ENCODE data around the gene MRPS18C. TPM values are rescaled to one million over a fixed set of nuclear protein-coding genes. Genes with fewer than 3 reads are reported as not detected.
A peak's percentile ranks its signal among the peaks of the same experiment; 100 is the strongest.

Gene MRPS18C
- 35.4 TPM for total RNA-seq (ENCODE audit: insufficient read depth, low replicate concordance)

- peak; percentile 100 for DNase-seq (ENCODE audit: low spot score)
Observed at GRCh38 chr4:83455281-83456183, at the start of gene MRPS18C, which contains the start of gene HELQ. TSS of gene MRPS18C (plus strand) at chr4:83456058. CDS start at chr4:83456078, 20 bp downstream. TSS of gene HELQ (minus strand) at chr4:83455823. CDS start at chr4:83455693, 130 bp downstream.

GRCh38 chr4:83408908-83409307 is 47.0 kb upstream of the MRPS18C start:
- DNase-seq (ENCODE audit: low spot score) = no peak

- DNase-seq (ENCODE audit: low spot score) = no peak
Observed at GRCh38 chr4:83413676-83414075, 42.2 kb upstream of the MRPS18C start.

DNA sequence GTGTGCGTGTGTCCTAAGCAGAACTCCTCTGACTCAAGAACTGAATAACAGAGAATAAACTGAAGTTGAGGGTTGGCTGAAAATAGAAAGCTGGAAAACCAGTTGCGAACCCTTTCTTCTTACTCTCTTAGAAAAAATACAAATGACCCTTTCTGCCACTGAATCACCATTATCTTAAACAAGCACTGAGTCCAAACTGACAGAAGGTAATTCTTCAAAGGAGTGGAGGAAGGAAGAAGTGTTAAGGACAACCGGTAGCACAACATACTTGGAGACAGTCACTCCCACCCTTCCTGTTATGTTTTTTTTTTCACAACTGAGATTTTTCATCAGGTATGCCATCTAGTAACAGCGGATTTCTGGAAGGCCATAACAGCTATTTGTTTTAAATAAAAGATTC is 38.3 kb upstream of the MRPS18C start:
- DNase-seq (ENCODE audit: low spot score) = peak; percentile 73

GRCh38 chr4:83418211-83418610 is 37.6 kb upstream of the MRPS18C start:
- no peak for DNase-seq (ENCODE audit: low spot score)

DNA sequence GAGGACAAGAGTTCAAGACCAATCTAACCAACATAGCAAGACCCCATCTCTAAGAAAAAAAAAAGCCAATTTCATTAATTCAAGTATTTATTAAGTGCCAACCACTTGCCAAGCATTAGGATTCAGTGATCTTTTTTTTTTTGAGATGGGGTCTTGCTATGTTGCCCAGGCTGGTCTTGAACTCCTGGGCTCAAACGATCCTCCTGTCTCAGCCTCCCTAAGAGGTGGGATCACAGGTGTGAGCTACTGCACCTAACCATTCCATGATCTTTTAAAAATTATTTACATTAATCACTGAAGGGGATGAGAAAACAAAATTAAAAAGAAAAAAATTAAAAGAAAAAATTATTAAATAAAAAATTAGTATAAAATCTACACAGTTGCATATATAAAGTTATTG is 24.7 kb upstream of the MRPS18C start:
- no peak for DNase-seq (ENCODE audit: low spot score)

DNA sequence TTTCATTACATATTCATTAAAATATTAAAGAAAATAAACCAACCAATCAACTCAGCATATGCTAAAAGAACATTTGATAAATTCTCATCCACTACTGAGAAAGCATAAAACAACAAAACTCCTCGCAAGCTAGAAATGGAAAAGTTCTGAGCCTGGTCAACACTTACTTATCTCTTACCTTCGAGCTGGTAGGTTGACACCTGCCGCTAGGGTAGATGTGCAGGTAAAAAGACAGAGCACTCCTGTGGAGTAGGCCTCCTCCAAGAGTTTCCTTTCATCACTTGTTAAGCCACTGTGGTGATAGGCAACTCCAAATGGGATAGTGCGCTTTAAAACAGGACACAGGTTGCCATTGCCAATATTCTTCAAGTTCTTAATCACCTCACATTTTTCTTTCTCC is 19.2 kb upstream of the MRPS18C start:
- no peak for DNase-seq (ENCODE audit: low spot score)

DNA sequence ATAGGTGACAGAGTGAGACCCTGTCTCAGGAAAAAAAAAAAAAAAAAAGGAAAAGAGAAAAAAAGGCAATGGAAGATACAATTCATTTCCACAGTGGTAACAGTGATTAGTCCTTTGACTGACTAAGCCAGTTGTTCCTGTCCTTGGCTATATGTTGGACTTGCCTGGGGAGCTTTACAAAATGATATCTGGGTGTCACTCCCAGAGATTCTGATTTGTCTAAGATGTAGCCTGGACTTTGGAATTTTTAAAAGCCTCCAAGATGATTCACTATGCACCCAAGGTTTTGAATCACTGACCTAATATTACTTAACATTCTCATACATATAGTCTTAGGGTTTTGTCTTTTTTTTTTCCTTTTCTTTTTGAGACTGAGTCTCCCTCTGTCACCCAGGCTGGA is 17.1 kb upstream of the MRPS18C start:
- DNase-seq (ENCODE audit: low spot score) = no peak

DNA sequence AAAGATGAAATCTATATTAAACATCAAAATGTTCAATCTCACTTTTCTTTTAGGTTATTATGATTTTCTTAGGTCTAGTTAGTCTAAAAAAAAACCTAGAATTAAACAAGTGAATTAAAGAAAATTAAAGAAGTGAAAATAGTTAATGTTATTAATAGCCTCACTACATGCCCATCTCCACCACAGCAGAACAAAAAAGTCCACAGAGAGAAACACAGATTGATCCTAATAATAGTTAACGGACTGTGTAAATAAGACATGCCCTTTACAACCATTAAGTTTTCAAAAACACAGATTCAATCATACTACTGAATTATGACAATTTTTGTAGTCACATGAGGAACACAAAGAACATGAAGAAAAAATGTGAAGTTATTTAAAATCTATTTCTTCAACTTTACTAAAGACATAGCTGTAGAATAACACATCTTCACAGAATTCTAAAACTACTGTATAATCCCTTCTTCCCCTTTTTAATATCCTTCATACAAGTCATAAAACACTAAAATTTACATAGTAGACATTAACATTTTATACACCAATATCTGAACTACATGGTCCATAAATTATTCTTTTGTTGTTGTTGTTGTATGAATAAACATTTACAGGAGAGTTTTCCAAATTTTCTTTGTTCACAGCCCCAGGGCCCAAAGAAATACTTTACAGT is 15.6 kb upstream of the MRPS18C start:
- no peak for DNase-seq (ENCODE audit: low spot score)

- DNase-seq (ENCODE audit: low spot score) = no peak
Observed at GRCh38 chr4:83440899-83441298, 15.0 kb upstream of the MRPS18C start.

- DNase-seq (ENCODE audit: low spot score) = no peak
Observed at GRCh38 chr4:83449009-83449408, 6.8 kb upstream of the MRPS18C start.

GRCh38 chr4:83454686-83455085 is 1.2 kb upstream of the MRPS18C start:
- peak; percentile 73 for DNase-seq (ENCODE audit: low spot score)

DNA sequence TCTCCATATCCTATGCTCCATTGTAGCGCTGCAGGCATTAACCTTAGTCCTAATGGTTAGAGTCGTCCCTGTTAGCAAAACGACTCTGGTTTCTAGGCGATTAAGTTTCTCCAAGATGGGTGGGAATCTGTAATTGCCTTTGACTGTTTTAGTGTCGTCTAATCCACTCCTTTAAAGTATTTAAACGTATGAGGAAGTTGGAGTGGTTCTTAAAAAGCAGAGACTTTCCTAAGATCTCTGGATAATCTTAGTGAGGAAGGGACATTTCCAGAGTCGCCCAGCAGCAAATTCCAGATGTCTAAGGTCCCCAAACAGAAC is 285 bp downstream of the MRPS18C start:
- DNase-seq (ENCODE audit: low spot score) = no peak

GRCh38 chr4:83473423-83473822 is 17.6 kb downstream of the MRPS18C start:
- DNase-seq (ENCODE audit: low spot score) = no peak

GRCh38 chr4:83473966-83474365 is 18.1 kb downstream of the MRPS18C start:
- DNase-seq (ENCODE audit: low spot score) = no peak

DNA sequence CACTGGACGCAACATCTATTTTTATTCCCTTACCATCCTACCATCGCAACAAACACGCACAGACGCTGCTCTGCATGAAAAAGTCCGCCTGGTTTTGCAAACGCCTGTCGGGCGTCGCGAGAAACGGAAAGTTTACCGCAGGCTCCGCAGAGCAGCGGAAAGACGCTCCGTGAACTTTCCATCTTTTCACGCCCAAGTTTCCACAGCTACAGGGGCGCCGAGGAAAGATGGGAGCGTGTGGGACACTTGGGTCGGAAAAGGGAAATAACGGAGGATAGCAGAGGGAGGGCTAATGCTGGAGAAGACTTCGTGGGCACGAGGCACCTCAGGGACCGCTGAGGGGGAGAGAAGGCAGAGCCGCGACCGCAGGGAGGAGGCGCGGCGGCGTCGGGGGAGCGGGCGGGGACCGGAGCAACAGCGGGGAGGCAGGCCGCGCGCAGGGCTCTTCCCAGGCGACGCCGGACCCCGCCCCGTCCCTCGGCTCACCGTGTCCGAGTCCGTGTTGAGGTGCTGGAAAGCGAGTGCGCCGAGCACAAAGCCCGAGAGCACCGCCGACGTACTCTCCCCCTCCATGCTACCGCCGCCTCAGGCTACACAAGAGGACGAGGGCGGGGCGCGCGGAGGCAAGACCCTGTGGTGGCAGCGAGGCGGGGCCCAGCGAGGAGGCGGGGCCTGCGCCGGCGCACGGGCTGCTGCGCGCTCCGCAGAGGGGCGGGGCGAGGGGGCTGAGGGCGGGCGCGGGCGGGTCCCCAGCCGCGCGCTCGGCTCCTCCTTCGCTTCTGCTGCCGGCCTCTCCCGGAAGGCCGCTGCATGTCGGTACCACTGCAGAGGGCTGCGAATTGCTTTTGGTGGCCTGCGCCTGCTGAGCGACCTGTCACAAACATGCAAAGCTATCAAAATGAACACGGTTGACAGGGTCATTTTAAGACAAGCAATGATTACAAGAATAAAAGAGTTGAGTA is 28.9 kb downstream of the MRPS18C start, which contains the start of gene ABRAXAS1:
TSS of gene ABRAXAS1 (minus strand) at position 601 of the 962 bp plus-strand sequence. CDS start at position 573, 28 bp downstream.
- peak; percentile 97 for DNase-seq (ENCODE audit: low spot score)

DNA sequence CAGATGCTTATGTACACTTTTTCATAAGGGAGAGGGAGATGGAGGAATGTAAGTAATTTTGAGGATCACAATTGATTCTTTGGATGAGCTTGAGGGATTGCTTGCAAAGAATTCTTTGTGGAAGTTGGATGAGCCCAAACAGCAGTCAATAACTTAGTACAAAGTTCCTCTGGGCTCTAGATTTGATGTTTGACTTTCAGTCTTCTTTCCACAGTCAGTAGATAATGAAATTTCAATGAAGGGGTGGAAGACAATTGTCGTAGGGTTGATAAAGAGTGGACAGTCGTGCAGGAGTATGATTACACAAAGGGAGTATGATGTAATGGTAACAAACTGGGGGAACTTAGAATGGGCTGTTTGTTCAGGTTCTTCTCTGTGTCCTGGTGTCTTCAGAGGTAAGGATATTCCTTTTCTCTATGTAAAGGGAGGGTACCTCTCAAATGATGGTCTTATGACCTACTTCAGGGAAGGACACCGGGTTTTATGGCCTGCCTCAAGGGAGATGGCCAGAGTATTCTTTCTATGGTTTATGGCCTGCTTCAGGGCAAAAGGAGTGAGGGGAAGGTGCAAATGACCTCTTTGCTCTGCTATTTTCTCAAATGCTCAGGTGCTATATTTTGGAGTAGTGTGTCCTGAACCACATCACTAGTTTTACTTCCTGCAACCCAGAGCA is 30.7 kb downstream of the MRPS18C start:
- DNase-seq (ENCODE audit: low spot score) = no peak

DNA sequence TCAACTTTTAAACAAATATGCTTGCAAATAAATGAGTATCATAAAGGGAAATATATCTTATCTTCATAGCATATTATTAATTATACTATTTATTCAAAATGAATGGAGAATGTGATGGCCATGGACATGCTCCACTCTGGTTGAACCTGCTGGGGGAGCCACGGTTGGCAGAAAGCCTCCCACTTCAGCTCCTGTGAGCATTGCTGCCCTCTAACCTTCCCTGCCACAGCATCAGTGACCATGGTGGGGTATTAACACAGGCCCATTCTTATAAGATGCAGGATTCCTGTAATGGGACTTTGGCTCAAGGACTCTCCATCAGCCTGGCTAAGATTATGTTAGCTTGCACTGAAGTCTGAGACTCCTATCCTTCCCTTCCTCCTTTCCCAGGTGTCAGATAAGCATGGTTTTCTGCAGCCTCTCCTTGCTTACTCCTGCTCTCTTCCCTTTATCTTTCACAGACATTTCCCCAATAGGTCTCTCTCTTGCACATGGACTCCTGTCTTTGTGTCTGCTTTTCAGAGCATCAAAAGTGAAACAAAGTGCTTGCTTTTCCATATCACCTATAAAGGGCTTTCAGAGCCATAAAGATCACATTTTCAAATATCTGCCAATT is 34.0 kb downstream of the MRPS18C start:
- no peak for DNase-seq (ENCODE audit: low spot score)

DNA sequence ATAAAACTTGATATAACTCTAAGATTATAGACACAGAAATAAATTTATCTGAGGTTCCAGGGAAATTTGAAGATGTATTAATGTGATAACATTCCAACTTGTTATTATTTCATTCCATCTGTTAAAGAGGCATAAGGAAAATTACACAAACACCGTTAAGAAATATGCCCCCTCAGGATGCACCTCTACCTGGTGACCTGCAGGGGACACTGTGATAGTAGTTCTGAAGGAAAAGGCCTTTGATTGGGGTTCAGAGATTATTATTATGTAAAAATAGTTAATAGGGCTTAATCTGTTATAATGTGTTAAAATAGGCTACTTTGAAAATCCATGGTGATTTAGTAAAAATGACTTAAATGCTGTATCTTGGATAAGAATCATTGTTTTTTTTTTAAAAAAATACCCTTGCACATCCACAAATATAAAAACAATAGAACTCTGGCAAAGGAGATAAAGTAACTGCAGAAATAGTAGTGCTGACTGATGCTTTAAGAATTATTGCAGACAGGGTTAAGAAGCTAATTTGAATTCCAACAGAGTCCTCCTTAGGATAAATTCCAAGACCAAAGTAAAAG is 35.1 kb downstream of the MRPS18C start:
- no peak for DNase-seq (ENCODE audit: low spot score)
